ENCODE data around the gene MC4R. TPM values are rescaled to one million over a fixed set of nuclear protein-coding genes. Genes with fewer than 3 reads are reported as not detected.

MC4R gene
- total and polyA plus RNA-seq, 2 of the 4 experiments (the other 2 are of a cell fraction): 0.14 to 0.18 TPM

DNA sequence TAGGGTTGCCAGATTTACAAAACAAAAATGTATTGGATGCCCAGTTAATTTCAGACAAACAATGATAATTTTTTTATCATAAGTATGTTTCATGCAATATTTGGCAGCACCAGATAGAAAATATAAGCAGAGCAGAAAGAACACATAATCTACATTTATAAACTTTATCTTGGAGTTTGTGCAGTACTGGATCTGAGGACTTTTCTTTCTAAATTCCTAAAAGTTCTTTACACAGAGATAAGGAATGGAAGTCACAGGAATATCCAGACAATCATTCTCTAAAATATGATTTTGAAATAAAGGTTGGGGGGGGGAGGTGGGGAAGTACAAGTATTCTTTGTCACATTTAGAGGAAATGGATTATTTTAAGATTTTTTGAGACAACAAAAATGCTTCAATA is 28.8 kb upstream of the MC4R start:
- Histone ChIP-seq H2BK15ac (ENCODE audit: low read depth, low read length) (no peak overlapping the region), H4K8ac (ENCODE audit: low read depth in 2 of 2, low read length in 2 of 2) (no peak overlapping the region), H3K4me3 (ENCODE audit: insufficient read depth, low read depth, low read length) (no peak overlapping the region), H3K36me3 (ENCODE audit: control insufficient read depth, insufficient read depth, low read length) (no peaks in the 10 kb centered on the region), H4K91ac (ENCODE audit: insufficient read depth, low read depth, low read length) (no peak overlapping the region), H2AK5ac (ENCODE audit: low read depth, low read length) (no peak overlapping the region), H3K9ac (ENCODE audit: low read depth, low read length) (no peak overlapping the region), H4K20me1 (ENCODE audit: insufficient read depth, low read length) (no peaks in the 10 kb centered on the region), H3K56ac (ENCODE audit: extremely low read depth, insufficient read depth, low read length) (no peak overlapping the region), H3K14ac (replicated peaks; ENCODE audit: low read depth, low read length) (no peak overlapping the region), H3K27me3 (ENCODE audit: control insufficient read depth, insufficient read depth, low read length) (no peaks in the 10 kb centered on the region; the same call in 1 of the 2 replicates), H3K27ac (ENCODE audit: insufficient read depth, low read length) (no peak overlapping the region), H3K9me1 (ENCODE audit: insufficient read depth, low read length) (no peaks in the 10 kb centered on the region), H2BK120ac (ENCODE audit: low read depth, low read length) (no peak overlapping the region), H3K18ac (ENCODE audit: low read depth, low read length) (no peak overlapping the region), H4K5ac (ENCODE audit: low read depth, low read length) (no peak overlapping the region), H3K9me3 (ENCODE audit: control insufficient read depth, insufficient read depth, low read length) (no peaks in the 10 kb centered on the region), H2AK9ac (replicated peaks; ENCODE audit: low read depth, low read length, poor library complexity) (no peak overlapping the region), H2BK20ac (ENCODE audit: low read depth, low read length) (no peak overlapping the region), H3K23ac (ENCODE audit: low read depth, low read length) (no peak overlapping the region), H2AFZ (replicated peaks; ENCODE audit: low read length, poor library complexity) (no peak overlapping the region), H3K79me1 (ENCODE audit: low read depth in 1 of 2, low read length in 2 of 2) (no peaks in the 10 kb centered on the region), H3K4me2 (ENCODE audit: low read depth, low read length) (no peak overlapping the region), H2BK5ac (ENCODE audit: low read depth, low read length, poor library complexity, severe bottlenecking) (no peak overlapping the region), H3K4ac (ENCODE audit: low read depth, low read length) (no peak overlapping the region), H3K4me1 (ENCODE audit: control insufficient read depth, insufficient read depth, low read length) (no peaks in the 10 kb centered on the region)
- TF ChIP-seq RFX5 (IDR thresholded peaks at IDR 0.05; ENCODE audit: low read depth, low read length) (no peak), MAZ (IDR thresholded peaks at IDR 0.05; ENCODE audit: borderline replicate concordance, low read depth, low read length) (no peak), CEBPB (IDR thresholded peaks at IDR 0.05; ENCODE audit: low read depth, low read length) (no peak), RCOR1 (IDR thresholded peaks at IDR 0.05; ENCODE audit: insufficient replicate concordance, low read length) (no peak), SMC3 (IDR thresholded peaks at IDR 0.05; ENCODE audit: low read depth, low read length) (no peak), MAFK (IDR thresholded peaks at IDR 0.05; ENCODE audit: low read depth, low read length) (no peak), NFE2L2 (IDR thresholded peaks at IDR 0.05; ENCODE audit: low read depth, low read length) (no peak), POLR2A (IDR thresholded peaks at IDR 0.05; ENCODE audit: low read depth, low read length) (no peak), RAD21 (IDR thresholded peaks at IDR 0.05; ENCODE audit: low read length) (no peak), CHD1 (IDR thresholded peaks at IDR 0.05; ENCODE audit: low read depth, low read length) (no peak)
- TF ChIP-seq, protein P1, sequence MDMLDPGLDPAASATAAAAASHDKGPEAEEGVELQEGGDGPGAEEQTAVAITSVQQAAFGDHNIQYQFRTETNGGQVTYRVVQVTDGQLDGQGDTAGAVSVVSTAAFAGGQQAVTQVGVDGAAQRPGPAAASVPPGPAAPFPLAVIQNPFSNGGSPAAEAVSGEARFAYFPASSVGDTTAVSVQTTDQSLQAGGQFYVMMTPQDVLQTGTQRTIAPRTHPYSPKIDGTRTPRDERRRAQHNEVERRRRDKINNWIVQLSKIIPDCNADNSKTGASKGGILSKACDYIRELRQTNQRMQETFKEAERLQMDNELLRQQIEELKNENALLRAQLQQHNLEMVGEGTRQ (IDR thresholded peaks at IDR 0.05; ENCODE audit: low read depth, low read length): no peak
- TF ChIP-seq, protein P2, sequence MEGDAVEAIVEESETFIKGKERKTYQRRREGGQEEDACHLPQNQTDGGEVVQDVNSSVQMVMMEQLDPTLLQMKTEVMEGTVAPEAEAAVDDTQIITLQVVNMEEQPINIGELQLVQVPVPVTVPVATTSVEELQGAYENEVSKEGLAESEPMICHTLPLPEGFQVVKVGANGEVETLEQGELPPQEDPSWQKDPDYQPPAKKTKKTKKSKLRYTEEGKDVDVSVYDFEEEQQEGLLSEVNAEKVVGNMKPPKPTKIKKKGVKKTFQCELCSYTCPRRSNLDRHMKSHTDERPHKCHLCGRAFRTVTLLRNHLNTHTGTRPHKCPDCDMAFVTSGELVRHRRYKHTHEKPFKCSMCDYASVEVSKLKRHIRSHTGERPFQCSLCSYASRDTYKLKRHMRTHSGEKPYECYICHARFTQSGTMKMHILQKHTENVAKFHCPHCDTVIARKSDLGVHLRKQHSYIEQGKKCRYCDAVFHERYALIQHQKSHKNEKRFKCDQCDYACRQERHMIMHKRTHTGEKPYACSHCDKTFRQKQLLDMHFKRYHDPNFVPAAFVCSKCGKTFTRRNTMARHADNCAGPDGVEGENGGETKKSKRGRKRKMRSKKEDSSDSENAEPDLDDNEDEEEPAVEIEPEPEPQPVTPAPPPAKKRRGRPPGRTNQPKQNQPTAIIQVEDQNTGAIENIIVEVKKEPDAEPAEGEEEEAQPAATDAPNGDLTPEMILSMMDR (conservative IDR thresholded peaks at IDR 0.05; ENCODE audit: low read depth, low read length): no peak
- TF ChIP-seq, protein P3, sequence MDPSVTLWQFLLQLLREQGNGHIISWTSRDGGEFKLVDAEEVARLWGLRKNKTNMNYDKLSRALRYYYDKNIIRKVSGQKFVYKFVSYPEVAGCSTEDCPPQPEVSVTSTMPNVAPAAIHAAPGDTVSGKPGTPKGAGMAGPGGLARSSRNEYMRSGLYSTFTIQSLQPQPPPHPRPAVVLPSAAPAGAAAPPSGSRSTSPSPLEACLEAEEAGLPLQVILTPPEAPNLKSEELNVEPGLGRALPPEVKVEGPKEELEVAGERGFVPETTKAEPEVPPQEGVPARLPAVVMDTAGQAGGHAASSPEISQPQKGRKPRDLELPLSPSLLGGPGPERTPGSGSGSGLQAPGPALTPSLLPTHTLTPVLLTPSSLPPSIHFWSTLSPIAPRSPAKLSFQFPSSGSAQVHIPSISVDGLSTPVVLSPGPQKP (IDR thresholded peaks at IDR 0.05; ENCODE audit: borderline replicate concordance, low read depth, low read length): no peak
- BruUV-seq (replicated peaks): no TSS peak
- in situ Hi-C loops (cut with MboI; ENCODE audit: low sequenced_read_pairs) (loop anchor here (25.0 kb wide), 1 partner anchor 564 kb away; no protein-coding TSS in a partner anchor), dilution Hi-C loops (cut with HindIII; ENCODE audit: low sequenced_read_pairs, unreplicated experiment) (no loop called here), intact Hi-C loops (cut with micrococcal nuclease) (no loop called here)
- ChIA-PET CTCF (no interaction called here), POLR2A (ENCODE audit: unreplicated experiment) (no interaction called here)
- no peak for ATAC-seq (ENCODE audit: low read depth)
- no peak for DNase-seq
